Measurements from ENCODE around the gene TMEM184A. TPM values are rescaled to one million over a fixed set of nuclear protein-coding genes. Genes with fewer than 3 reads are reported as not detected.

Gene TMEM184A
- total and polyA plus RNA-seq, 2 of the 13 experiments (the other 11 are each of a cell fraction or from before 2014, with no cell fraction given), result 9.5 to 20.4 TPM

DNA sequence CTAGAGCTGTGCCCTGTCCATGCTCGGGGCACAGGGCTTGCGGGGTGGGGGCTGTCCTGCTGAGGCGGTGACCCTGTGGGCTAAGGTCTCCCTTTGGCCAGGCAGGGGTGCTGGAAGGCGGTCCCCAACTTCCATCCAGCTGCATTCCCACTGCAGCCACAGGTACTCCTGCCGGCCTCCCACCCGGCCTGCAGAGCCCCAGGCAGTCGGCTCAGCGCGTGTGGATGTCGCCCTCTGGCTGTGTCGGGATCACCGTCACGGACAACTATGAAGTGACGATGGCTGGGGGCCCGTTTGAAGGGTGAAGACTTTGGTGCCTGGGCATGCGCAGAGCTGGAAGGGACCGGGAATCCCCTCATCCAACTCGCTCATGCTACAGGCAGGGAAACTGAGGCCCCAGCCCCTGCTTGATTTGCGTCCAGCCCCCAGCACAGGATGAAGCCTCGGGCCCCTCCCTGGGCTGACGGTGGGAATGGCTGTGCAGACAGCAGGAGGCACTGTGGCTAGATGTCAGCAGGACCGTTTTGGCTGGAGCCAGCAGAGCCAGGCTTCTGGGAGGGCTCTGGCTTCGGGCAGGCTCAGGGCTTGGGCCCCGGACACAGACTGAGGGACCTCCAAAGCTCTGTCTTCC lies 2.3 kb upstream of the TMEM184A start (continued):
- peak; percentile 34; the same call in 1 of the 2 replicates for TF ChIP-seq ZFY (CRISPR knock-in tag; IDR thresholded peaks at IDR 0.05)
- TF ChIP-seq ZNF253 (CRISPR knock-in tag; IDR thresholded peaks at IDR 0.05; ENCODE audit: borderline replicate concordance), result no peak
- no peak for TF ChIP-seq MAF1 (CRISPR knock-in tag; IDR thresholded peaks at IDR 0.05; ENCODE audit: borderline replicate concordance)
- peak; percentile 45; the same call in 1 of the 2 replicates for TF ChIP-seq NFKB2 (CRISPR knock-in tag; IDR thresholded peaks at IDR 0.05; ENCODE audit: borderline replicate concordance)
- TF ChIP-seq, protein P1, sequence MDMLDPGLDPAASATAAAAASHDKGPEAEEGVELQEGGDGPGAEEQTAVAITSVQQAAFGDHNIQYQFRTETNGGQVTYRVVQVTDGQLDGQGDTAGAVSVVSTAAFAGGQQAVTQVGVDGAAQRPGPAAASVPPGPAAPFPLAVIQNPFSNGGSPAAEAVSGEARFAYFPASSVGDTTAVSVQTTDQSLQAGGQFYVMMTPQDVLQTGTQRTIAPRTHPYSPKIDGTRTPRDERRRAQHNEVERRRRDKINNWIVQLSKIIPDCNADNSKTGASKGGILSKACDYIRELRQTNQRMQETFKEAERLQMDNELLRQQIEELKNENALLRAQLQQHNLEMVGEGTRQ (IDR thresholded peaks at IDR 0.05; ENCODE audit: low read depth, low read length), result no peak
- TF ChIP-seq, protein P1 (CRISPR knock-in tag; IDR thresholded peaks at IDR 0.05; ENCODE audit: borderline replicate concordance), result no peak; the same call in 1 of the 2 replicates
- no peak for TF ChIP-seq ZNF230 (CRISPR knock-in tag; IDR thresholded peaks at IDR 0.05)
- TF ChIP-seq EEA1 (CRISPR knock-in tag; IDR thresholded peaks at IDR 0.05; ENCODE audit: borderline replicate concordance), result no peak; the same call in 1 of the 2 replicates
- peak; percentile 73; the same call in 1 of the 2 replicates for TF ChIP-seq ZNF263 (CRISPR knock-in tag; IDR thresholded peaks at IDR 0.05)
- TF ChIP-seq, protein P2, sequence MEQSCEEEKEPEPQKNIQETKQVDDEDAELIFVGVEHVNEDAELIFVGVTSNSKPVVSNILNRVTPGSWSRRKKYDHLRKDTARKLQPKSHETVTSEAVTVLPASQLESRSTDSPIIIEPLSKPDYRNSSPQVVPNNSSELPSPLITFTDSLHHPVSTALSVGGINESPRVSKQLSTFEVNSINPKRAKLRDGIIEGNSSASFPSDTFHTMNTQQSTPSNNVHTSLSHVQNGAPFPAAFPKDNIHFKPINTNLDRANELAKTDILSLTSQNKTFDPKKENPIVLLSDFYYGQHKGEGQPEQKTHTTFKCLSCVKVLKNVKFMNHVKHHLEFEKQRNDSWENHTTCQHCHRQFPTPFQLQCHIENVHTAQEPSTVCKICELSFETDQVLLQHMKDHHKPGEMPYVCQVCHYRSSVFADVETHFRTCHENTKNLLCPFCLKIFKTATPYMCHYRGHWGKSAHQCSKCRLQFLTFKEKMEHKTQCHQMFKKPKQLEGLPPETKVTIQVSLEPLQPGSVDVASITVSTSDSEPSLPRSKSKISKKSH (CRISPR knock-in tag; IDR thresholded peaks at IDR 0.05; ENCODE audit: borderline replicate concordance), result peak; percentile 48; the same call in 1 of the 2 replicates
- 0 out of 2 replicates have a peak, but pooled peaks have one; percentile 21 for TF ChIP-seq RCOR2 (CRISPR knock-in tag; IDR thresholded peaks at IDR 0.05)
- TF ChIP-seq GZF1 (CRISPR knock-in tag; IDR thresholded peaks at IDR 0.05), result no peak
- peak; percentile 64 for TF ChIP-seq CREB1 (IDR thresholded peaks at IDR 0.05)
- TF ChIP-seq CREB1 (CRISPR knock-in tag; IDR thresholded peaks at IDR 0.05), result no peak
- TF ChIP-seq, protein P3, sequence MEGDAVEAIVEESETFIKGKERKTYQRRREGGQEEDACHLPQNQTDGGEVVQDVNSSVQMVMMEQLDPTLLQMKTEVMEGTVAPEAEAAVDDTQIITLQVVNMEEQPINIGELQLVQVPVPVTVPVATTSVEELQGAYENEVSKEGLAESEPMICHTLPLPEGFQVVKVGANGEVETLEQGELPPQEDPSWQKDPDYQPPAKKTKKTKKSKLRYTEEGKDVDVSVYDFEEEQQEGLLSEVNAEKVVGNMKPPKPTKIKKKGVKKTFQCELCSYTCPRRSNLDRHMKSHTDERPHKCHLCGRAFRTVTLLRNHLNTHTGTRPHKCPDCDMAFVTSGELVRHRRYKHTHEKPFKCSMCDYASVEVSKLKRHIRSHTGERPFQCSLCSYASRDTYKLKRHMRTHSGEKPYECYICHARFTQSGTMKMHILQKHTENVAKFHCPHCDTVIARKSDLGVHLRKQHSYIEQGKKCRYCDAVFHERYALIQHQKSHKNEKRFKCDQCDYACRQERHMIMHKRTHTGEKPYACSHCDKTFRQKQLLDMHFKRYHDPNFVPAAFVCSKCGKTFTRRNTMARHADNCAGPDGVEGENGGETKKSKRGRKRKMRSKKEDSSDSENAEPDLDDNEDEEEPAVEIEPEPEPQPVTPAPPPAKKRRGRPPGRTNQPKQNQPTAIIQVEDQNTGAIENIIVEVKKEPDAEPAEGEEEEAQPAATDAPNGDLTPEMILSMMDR (CRISPR knock-in tag; IDR thresholded peaks at IDR 0.05), result peak; percentile 91
- TF ChIP-seq ZNF10 (CRISPR knock-in tag; IDR thresholded peaks at IDR 0.05; ENCODE audit: borderline replicate concordance, low read depth), result no peak
- peak; percentile 89 for TF ChIP-seq STAG1 (CRISPR knock-in tag; IDR thresholded peaks at IDR 0.05)
- TF ChIP-seq, protein P4, sequence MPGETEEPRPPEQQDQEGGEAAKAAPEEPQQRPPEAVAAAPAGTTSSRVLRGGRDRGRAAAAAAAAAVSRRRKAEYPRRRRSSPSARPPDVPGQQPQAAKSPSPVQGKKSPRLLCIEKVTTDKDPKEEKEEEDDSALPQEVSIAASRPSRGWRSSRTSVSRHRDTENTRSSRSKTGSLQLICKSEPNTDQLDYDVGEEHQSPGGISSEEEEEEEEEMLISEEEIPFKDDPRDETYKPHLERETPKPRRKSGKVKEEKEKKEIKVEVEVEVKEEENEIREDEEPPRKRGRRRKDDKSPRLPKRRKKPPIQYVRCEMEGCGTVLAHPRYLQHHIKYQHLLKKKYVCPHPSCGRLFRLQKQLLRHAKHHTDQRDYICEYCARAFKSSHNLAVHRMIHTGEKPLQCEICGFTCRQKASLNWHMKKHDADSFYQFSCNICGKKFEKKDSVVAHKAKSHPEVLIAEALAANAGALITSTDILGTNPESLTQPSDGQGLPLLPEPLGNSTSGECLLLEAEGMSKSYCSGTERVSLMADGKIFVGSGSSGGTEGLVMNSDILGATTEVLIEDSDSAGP (CRISPR knock-in tag; IDR thresholded peaks at IDR 0.05; ENCODE audit: borderline replicate concordance), result 0 out of 2 replicates have a peak, but pooled peaks have one; percentile 12
- TF ChIP-seq SRY (CRISPR knock-in tag; IDR thresholded peaks at IDR 0.05), result 0 out of 2 replicates have a peak, but pooled peaks have one; percentile 34
- 0 out of 2 replicates have a peak, but pooled peaks have one; percentile 49 for TF ChIP-seq ARNT2 (CRISPR knock-in tag; IDR thresholded peaks at IDR 0.05; ENCODE audit: low read depth)
- TF ChIP-seq ZNF761 (CRISPR knock-in tag; conservative IDR thresholded peaks at IDR 0.05), result no peak

All from HepG2 (cell line).